HCT116 (cell line): ENCODE measurements around the gene DNAAF1. TPM values are rescaled to one million over a fixed set of nuclear protein-coding genes. Genes with fewer than 3 reads are reported as not detected.

Source experiments
- ATAC-seq: fragments of 200-7000 bp; cut with Tn5 transposase; 2 replicates; pipeline ENCODE4 v1.9.1; 2020; ENCODE audit warnings: mild to moderate bottlenecking, moderate library complexity
- BruUV-seq: library from RNA; stranded (reverse); fragments of 400-500 nt; replicated peaks from 2 replicates; lab custom pipeline; 2021; lab: Mats Ljungman, UMichigan
- CTCF ChIA-PET: fragments of 300-600 bp; sonication (Branson Sonifier 250); formaldehyde crosslinking; loops from one replicate; lab custom pipeline; 2021; ENCODE audit warnings: antibody characterized with exemption; lab: Charles Lee
- POLR2A ChIA-PET: fragments of 300-600, 350-600 bp; sonication (Branson Sonifier 250); formaldehyde crosslinking; loops from one replicate; lab custom pipeline; 2021; ENCODE audit warnings: antibody characterized with exemption; lab: Charles Lee
- RAD21 ChIA-PET, 2 experiments: fragments of 300-600 bp; sonication (Branson Sonifier 250); formaldehyde crosslinking; loops; one replicate each; lab custom pipeline; 2023; ENCODE audit warnings: low total read pairs in 2 of 2; ENCODE audit not compliant: uncharacterized antibody in 2 of 2, unreplicated experiment in 2 of 2, low non-redundant PET in 1 of 2; lab: Charles Lee
- DNase-seq: peaks from one replicate; pipeline ENCODE4 v3.0.0-alpha.2; 2010; ENCODE audit warnings: low read depth, low spot score
- H2AFZ ChIP-seq: fragments of 200-600 bp; shearing (Covaris generic), sonication (generic); 2 replicates; pipeline ENCODE4 v1.6.1; 2017; ENCODE audit warnings: low read depth, mixed run types, mixed read lengths, antibody characterized with exemption, low read length; ENCODE audit not compliant: poor library complexity, severe bottlenecking
- H3K27ac ChIP-seq: 2 replicates; pipeline ENCODE4 v1.5.1; 2012; ENCODE audit warnings: low read depth, low read length
- H3K27me3 ChIP-seq: fragments of 200-600 bp; sonication (generic); 2 replicates; pipeline ENCODE4 v1.6.1; 2016; ENCODE audit warnings: mixed run types, low read length, mixed read lengths; ENCODE audit not compliant: insufficient read depth
- H3K36me3 ChIP-seq, 2 experiments: fragments of 200-500 bp in 1 of 2; fragments of 200-600 bp in 1 of 2; sonication (Bioruptor generic) in 1 of 2; sonication (generic) in 1 of 2; 2 replicates each; pipeline versions ENCODE4 v1.5.1 to v1.6.1; 2014 to 2016; ENCODE audit warnings: low read length in 2 of 2, inconsistent platforms in 1 of 2, mixed read lengths in 1 of 2, mixed run types in 1 of 2; ENCODE audit not compliant: insufficient read depth in 2 of 2, control insufficient read depth in 1 of 2
- H3K4me1 ChIP-seq, 2 experiments: fragments of 200-600 bp in 1 of 2; sonication (generic) in 1 of 2; 2 replicates each; pipeline versions ENCODE4 v1.5.1 to v1.6.1; 2012 to 2017; ENCODE audit warnings: low read length in 2 of 2, inconsistent platforms in 1 of 2, mild to moderate bottlenecking in 1 of 2, mixed read lengths in 1 of 2, mixed run types in 1 of 2, moderate library complexity in 1 of 2; ENCODE audit not compliant: insufficient read depth in 2 of 2, control insufficient read depth in 1 of 2
- H3K4me2 ChIP-seq: fragments of 200-600 bp; sonication (generic); 2 replicates; pipeline ENCODE4 v1.6.1; 2017; ENCODE audit warnings: mixed run types, low read length, mixed read lengths
- H3K4me3 ChIP-seq, 2 experiments: fragments of 200-600 bp in 1 of 2; sonication (generic) in 1 of 2; replicated peaks in 1 of 2; 2 replicates each; pipeline ENCODE4 v1.5.1; 2011 to 2016; ENCODE audit warnings: low read length in 2 of 2, control low read depth in 1 of 2, low read depth in 1 of 2, mild to moderate bottlenecking in 1 of 2, mixed read lengths in 1 of 2, mixed run types in 1 of 2
- H3K79me2 ChIP-seq: fragments of 200-600 bp; sonication (generic); 2 replicates; pipeline ENCODE4 v1.6.1; 2017; ENCODE audit warnings: mild to moderate bottlenecking, mixed run types, low read length, moderate library complexity, mixed read lengths; ENCODE audit not compliant: insufficient read depth
- H3K9ac ChIP-seq: fragments of 200-600 bp; sonication (generic); 2 replicates; pipeline ENCODE4 v1.6.1; 2016; ENCODE audit warnings: low read length, mixed read lengths
- H3K9me2 ChIP-seq: fragments of 200-600 bp; sonication (generic), shearing (Covaris generic); 2 replicates; pipeline ENCODE4 v1.6.1; 2017; ENCODE audit warnings: mixed run types, mild to moderate bottlenecking, moderate library complexity; ENCODE audit not compliant: insufficient read depth
- H3K9me3 ChIP-seq, 2 experiments: fragments of 200-500 bp in 1 of 2; fragments of 200-600 bp in 1 of 2; sonication (Bioruptor generic) in 1 of 2; sonication (generic) in 1 of 2; 2 replicates each; pipeline ENCODE4 v1.6.1; 2014 to 2017; ENCODE audit warnings: low read length in 2 of 2, mixed read lengths in 2 of 2, inconsistent platforms in 1 of 2, low read depth in 1 of 2, mild to moderate bottlenecking in 1 of 2, mixed run types in 1 of 2, moderate library complexity in 1 of 2; ENCODE audit not compliant: control insufficient read depth in 1 of 2, insufficient read depth in 1 of 2
- H4K20me1 ChIP-seq: fragments of 200-600 bp; sonication (generic), shearing (Covaris generic); 2 replicates; pipeline ENCODE4 v1.6.1; 2017; ENCODE audit warnings: mixed run types, mild to moderate bottlenecking, moderate library complexity; ENCODE audit not compliant: insufficient read depth
- ATF3 ChIP-seq: IDR thresholded peaks from 2 replicates; pipeline ENCODE4 v1.6.1; 2012
- CBX3 ChIP-seq: IDR thresholded peaks from 2 replicates; pipeline ENCODE4 v1.6.1; 2012; ENCODE audit warnings: low read depth
- CTCF ChIP-seq, 3 experiments: fragments of 200-600 bp in 1 of 3; sonication (generic) in 1 of 3; IDR thresholded peaks in 2 of 3; conservative IDR thresholded peaks in 1 of 3; 2 replicates each; pipeline ENCODE4 v1.5.1; 2012 to 2017; ENCODE audit warnings: low read depth in 2 of 3, low read length in 2 of 3, antibody characterized with exemption in 1 of 3, borderline replicate concordance in 1 of 3, control low read depth in 1 of 3, mild to moderate bottlenecking in 1 of 3, mixed read lengths in 1 of 3, mixed run types in 1 of 3, moderate library complexity in 1 of 3; ENCODE audit not compliant: insufficient read depth in 1 of 3
- EGR1 ChIP-seq: IDR thresholded peaks from 2 replicates; pipeline ENCODE4 v1.6.1; 2012; ENCODE audit warnings: low read depth
- ELF1 ChIP-seq: IDR thresholded peaks from 2 replicates; pipeline ENCODE4 v1.6.1; 2012; ENCODE audit warnings: low read depth, borderline replicate concordance
- EZH2 ChIP-seq: fragments of 200-600 bp; sonication (generic); IDR thresholded peaks from 2 replicates; pipeline ENCODE4 v1.6.1; 2017; ENCODE audit warnings: antibody characterized with exemption, mixed run types
- EZH2phosphoT487 ChIP-seq: fragments of 200-600 bp; IDR thresholded peaks from 2 replicates; pipeline ENCODE4 v1.6.1; 2018; ENCODE audit warnings: antibody characterized with exemption, borderline replicate concordance
- FOSL1 ChIP-seq: IDR thresholded peaks from 2 replicates; pipeline ENCODE4 v1.6.1; 2012; ENCODE audit warnings: low read depth
- MAX ChIP-seq: IDR thresholded peaks from 2 replicates; pipeline ENCODE4 v1.6.1; 2012
- POLR2AphosphoS5 ChIP-seq: IDR thresholded peaks from 2 replicates; pipeline ENCODE4 v1.6.1; 2011; ENCODE audit warnings: mild to moderate bottlenecking, low read depth, low read length, moderate library complexity
- SP1 ChIP-seq: IDR thresholded peaks from 2 replicates; pipeline ENCODE4 v1.6.1; 2012; ENCODE audit warnings: low read depth
- SRF ChIP-seq: IDR thresholded peaks from 2 replicates; pipeline ENCODE4 v1.6.1; 2012; ENCODE audit warnings: low read depth
- YY1 ChIP-seq: IDR thresholded peaks from 2 replicates; pipeline ENCODE4 v1.6.1; 2011; ENCODE audit warnings: low read length, low read depth, moderate library complexity, mild to moderate bottlenecking; ENCODE audit not compliant: insufficient replicate concordance; ENCODE audit errors: extremely low read depth
- ZFX ChIP-seq: fragments of 450-650 bp; IDR thresholded peaks from 2 replicates; pipeline ENCODE4 v1.6.1; 2017
- intact Hi-C: fragments of 100-400 bp; cut with micrococcal nuclease; formaldehyde crosslinking; loops from 2 replicates; pipeline ENCODE4 v1.10.0; 2022
- total RNA-seq: library from RNA; stranded (reverse); gene quantifications from one replicate; pipeline ENCODE4 v1.2.1, GENCODE V29; 2021; ENCODE audit not compliant: unreplicated experiment
- TF ChIP-seq, protein P1 (sequence below): IDR thresholded peaks from 2 replicates; pipeline ENCODE4 v1.6.1; 2011; ENCODE audit warnings: mild to moderate bottlenecking, low read length, moderate library complexity; ENCODE audit not compliant: insufficient replicate concordance; ENCODE audit errors: extremely low read depth

DNAAF1 gene
- total RNA-seq, 1 experiment from 2014 or later, result 0.30 TPM

DNA sequence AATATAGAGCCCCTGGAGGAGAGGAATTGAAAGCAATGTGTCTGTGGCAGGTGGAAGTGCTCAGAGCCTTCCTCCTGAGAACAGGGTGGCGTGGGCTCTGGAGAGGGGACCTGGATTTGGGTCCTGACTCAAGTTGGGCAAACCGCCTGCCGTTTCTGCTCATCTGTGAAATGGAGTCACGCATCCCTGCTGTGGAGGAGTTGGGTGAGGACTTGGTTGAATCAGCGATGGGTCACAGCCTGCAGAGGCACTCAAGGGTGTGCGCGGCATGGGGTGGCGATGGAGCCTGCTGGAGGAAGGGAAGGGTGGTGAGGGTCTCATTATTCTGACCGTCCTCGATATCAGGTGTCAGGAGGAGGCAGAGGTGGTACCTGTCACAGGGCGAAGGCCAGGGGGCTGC is 48.9 kb downstream of the DNAAF1 start:
- POLR2A ChIA-PET, result no interaction called here
- DNase-seq (no peak), ATAC-seq (no peak)
- intact Hi-C loops, result no loop called here
- Histone ChIP-seq H3K9me2 (no peaks in the 10 kb centered on the region), H3K4me1 (peaks cover 0 to 7% of the 10 kb centered on the region in 2 experiments; a peak in 1 of 4 replicates), H3K9me3 (no peaks in the 10 kb centered on the region), H3K4me2 (no peak overlapping the region), H3K4me3 (no peak overlapping the region), H3K27me3 (no peaks in the 10 kb centered on the region), H2AFZ (no peak overlapping the region), H3K9ac (no peak overlapping the region), H3K27ac (no peak overlapping the region), H4K20me1 (no peaks in the 10 kb centered on the region), H3K79me2 (no peaks in the 10 kb centered on the region), H3K36me3 (no peaks in the 10 kb centered on the region)
- RAD21 ChIA-PET, result no interaction called here
- CTCF ChIA-PET, result interaction anchor here (1.0 kb wide), 1 partner anchor 114 kb away, joined by 3 read pairs; no protein-coding TSS in a partner anchor
- TF ChIP-seq ATF3, result no peak
- no peak for TF ChIP-seq SRF
- TF ChIP-seq YY1, result no peak
- no TSS peak for BruUV-seq

GRCh38 chr16:84194470-84195200 is 49.5 kb downstream of the DNAAF1 start:
- no TSS peak for BruUV-seq
- POLR2A ChIA-PET, result no interaction called here
- DNase-seq, result no peak
- Histone ChIP-seq H3K9me2 (no peaks in the 10 kb centered on the region), H3K4me3 (no peak overlapping the region), H3K27me3 (no peaks in the 10 kb centered on the region), H3K36me3 (no peaks in the 10 kb centered on the region), H2AFZ (no peak overlapping the region), H3K27ac (no peak overlapping the region), H4K20me1 (no peaks in the 10 kb centered on the region), H3K9me3 (no peaks in the 10 kb centered on the region), H3K79me2 (no peaks in the 10 kb centered on the region), H3K4me1 (peaks cover 0 to 7% of the 10 kb centered on the region in 2 experiments; a peak in 1 of 4 replicates), H3K9ac (no peak overlapping the region), H3K4me2 (no peak overlapping the region)
- RAD21 ChIA-PET, result no interaction called here
- intact Hi-C loops, result no loop called here
- CTCF ChIA-PET, result interaction anchor here (1.0 to 2.4 kb wide), 2 partner anchors 8 to 113 kb away, joined by 3 to 11 read pairs; partner anchors contain the start of gene TAF1C
- ATAC-seq, result no peak
- TF ChIP-seq, protein P1, sequence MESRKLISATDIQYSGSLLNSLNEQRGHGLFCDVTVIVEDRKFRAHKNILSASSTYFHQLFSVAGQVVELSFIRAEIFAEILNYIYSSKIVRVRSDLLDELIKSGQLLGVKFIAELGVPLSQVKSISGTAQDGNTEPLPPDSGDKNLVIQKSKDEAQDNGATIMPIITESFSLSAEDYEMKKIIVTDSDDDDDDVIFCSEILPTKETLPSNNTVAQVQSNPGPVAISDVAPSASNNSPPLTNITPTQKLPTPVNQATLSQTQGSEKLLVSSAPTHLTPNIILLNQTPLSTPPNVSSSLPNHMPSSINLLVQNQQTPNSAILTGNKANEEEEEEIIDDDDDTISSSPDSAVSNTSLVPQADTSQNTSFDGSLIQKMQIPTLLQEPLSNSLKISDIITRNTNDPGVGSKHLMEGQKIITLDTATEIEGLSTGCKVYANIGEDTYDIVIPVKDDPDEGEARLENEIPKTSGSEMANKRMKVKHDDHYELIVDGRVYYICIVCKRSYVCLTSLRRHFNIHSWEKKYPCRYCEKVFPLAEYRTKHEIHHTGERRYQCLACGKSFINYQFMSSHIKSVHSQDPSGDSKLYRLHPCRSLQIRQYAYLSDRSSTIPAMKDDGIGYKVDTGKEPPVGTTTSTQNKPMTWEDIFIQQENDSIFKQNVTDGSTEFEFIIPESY, result no peak
- no peak for TF ChIP-seq SRF
- no peak for TF ChIP-seq SP1
- TF ChIP-seq MAX, result no peak
- no peak for TF ChIP-seq YY1
- TF ChIP-seq EZH2, result no peak
- no peak for TF ChIP-seq ZFX
- TF ChIP-seq EZH2phosphoT487, result no peak
- no peak for TF ChIP-seq FOSL1
- no peak for TF ChIP-seq POLR2AphosphoS5
- no peak for TF ChIP-seq CTCF (IDR thresholded peaks at IDR 0.05 in 2 of 3, conservative IDR thresholded peaks at IDR 0.05 in 1 of 3; ENCODE audit: borderline replicate concordance in 1 of 3, insufficient read depth in 1 of 3, low read depth in 2 of 3, low read length in 2 of 3)
- no peak for TF ChIP-seq EGR1
- no peak for TF ChIP-seq ELF1
- TF ChIP-seq CBX3, result no peak
